Measurements from ENCODE around the gene PCDHA3.
"Not testable (repeated sequence)": the region's sequence is repeated elsewhere in the genome, so short reads cannot be mapped to it uniquely, and the experiment has no call there.

The PCDHA3 gene

DNA sequence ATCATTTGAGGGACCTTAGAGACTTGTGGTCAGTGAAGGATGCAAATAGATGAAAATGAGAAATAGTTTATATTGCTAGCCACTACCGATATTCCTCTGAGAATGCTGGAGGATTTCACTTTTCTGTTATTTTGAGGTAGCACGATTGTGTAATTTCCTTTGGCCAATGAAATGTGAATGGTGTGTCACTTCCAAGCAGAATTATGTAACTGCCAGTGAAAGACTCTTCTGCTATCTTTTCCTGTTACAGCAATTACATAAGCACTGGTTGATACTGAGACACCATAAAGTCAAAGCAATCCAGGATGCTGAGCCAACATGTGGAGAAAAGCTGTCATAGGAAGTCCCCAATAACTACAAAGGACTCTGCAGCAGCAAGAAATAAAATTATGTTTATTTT, 9.8 kb upstream of the PCDHA3 start:
- TF ChIP-seq, protein P1, sequence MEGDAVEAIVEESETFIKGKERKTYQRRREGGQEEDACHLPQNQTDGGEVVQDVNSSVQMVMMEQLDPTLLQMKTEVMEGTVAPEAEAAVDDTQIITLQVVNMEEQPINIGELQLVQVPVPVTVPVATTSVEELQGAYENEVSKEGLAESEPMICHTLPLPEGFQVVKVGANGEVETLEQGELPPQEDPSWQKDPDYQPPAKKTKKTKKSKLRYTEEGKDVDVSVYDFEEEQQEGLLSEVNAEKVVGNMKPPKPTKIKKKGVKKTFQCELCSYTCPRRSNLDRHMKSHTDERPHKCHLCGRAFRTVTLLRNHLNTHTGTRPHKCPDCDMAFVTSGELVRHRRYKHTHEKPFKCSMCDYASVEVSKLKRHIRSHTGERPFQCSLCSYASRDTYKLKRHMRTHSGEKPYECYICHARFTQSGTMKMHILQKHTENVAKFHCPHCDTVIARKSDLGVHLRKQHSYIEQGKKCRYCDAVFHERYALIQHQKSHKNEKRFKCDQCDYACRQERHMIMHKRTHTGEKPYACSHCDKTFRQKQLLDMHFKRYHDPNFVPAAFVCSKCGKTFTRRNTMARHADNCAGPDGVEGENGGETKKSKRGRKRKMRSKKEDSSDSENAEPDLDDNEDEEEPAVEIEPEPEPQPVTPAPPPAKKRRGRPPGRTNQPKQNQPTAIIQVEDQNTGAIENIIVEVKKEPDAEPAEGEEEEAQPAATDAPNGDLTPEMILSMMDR (IDR thresholded peaks at IDR 0.05; ENCODE audit: control insufficient read depth, insufficient read depth, low read depth, low read length, missing control alignments) = no peak
- no peak overlapping the region for H3K4me3 ChIP-seq (ENCODE audit: control insufficient read depth, low read depth, low read length)
- DNase-seq (ENCODE audit: low read depth) = no peak

GRCh38 chr5:140794595-140795258, 6.1 kb upstream of the PCDHA3 start, which contains the start of gene PCDHA2:
TSS of gene PCDHA2 (plus strand) at chr5:140794852.
- H3K4me3 ChIP-seq (ENCODE audit: control insufficient read depth, low read depth, low read length) = peak within 1 kb of the TSS; percentile 43
- DNase-seq (ENCODE audit: low read depth) = no peak
- TF ChIP-seq, protein P1 (IDR thresholded peaks at IDR 0.05; ENCODE audit: control insufficient read depth, insufficient read depth, low read depth, low read length, missing control alignments) = peak; percentile 47

GRCh38 chr5:140795259-140795641, 5.6 kb upstream of the PCDHA3 start:
- TF ChIP-seq, protein P1 (IDR thresholded peaks at IDR 0.05; ENCODE audit: control insufficient read depth, insufficient read depth, low read depth, low read length, missing control alignments) = peak; percentile 58
- H3K4me3 ChIP-seq (ENCODE audit: control insufficient read depth, low read depth, low read length) = peak overlapping the region; percentile 43
- no peak for DNase-seq (ENCODE audit: low read depth)

DNA sequence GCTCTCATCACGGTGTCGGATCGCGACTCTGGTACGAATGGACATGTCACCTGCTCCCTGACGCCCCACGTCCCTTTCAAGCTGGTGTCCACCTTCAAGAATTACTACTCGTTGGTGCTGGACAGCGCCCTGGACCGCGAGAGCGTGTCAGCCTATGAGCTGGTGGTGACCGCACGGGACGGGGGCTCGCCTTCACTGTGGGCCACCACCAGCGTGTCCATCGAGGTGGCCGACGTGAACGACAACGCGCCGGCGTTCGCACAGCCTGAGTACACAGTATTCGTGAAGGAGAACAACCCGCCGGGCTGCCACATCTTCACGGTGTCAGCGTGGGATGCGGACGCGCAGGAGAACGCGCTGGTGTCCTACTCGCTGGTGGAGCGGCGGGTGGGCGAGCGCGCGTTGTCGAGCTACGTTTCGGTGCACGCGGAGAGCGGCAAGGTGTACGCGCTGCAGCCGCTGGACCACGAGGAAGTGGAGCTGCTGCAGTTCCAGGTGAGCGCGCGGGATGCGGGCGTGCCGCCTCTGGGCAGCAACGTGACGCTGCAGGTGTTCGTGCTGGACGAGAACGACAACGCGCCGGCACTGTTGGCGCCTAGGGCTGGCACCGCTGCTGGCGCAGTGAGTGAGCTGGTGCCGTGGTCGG, 4.7 kb upstream of the PCDHA3 start:
- not testable (repeated sequence) for DNase-seq (ENCODE audit: low read depth); H3K4me3 ChIP-seq (ENCODE audit: control insufficient read depth, low read depth, low read length)

GRCh38 chr5:140796718-140797095, 4.2 kb upstream of the PCDHA3 start:
- TF ChIP-seq, protein P1 (IDR thresholded peaks at IDR 0.05; ENCODE audit: control insufficient read depth, insufficient read depth, low read depth, low read length, missing control alignments) = no peak
- no peak overlapping the region for H3K4me3 ChIP-seq (ENCODE audit: control insufficient read depth, low read depth, low read length)
- DNase-seq (ENCODE audit: low read depth) = no peak

GRCh38 chr5:140801494-140801841, 611 bp downstream of the PCDHA3 start:
- no peak for DNase-seq (ENCODE audit: low read depth)
- peak overlapping the region; percentile 47 for H3K4me3 ChIP-seq (ENCODE audit: control insufficient read depth, low read depth, low read length)
- TF ChIP-seq, protein P1 (IDR thresholded peaks at IDR 0.05; ENCODE audit: control insufficient read depth, insufficient read depth, low read depth, low read length, missing control alignments) = peak; percentile 66

- DNase-seq (ENCODE audit: low read depth); H3K4me3 ChIP-seq (ENCODE audit: control insufficient read depth, low read depth, low read length): not testable (repeated sequence)
Observed at GRCh38 chr5:140802381-140802780, 1.5 kb downstream of the PCDHA3 start.
